ENCODE results near the gene LRRC63.
"Not testable (repeated sequence)": the region's sequence is repeated elsewhere in the genome, so short reads cannot be mapped to it uniquely, and the experiment has no call there.

- not testable (repeated sequence) for TF ChIP-seq MCM5 (IDR thresholded peaks at IDR 0.05; ENCODE audit: low read depth); ZNF395 (CRISPR knock-in tag; IDR thresholded peaks at IDR 0.05); CTCF (IDR thresholded peaks at IDR 0.05 in 2 of 3, conservative IDR thresholded peaks at IDR 0.05 in 1 of 3; ENCODE audit: insufficient read depth in 2 of 3, low read depth in 1 of 3, low read length in 3 of 3)
Observed at GRCh38 chr13:46214741-46215140, 3.0 kb downstream of the LRRC63 start.

Measured in K562 (cell line).